Umbilical cord (tissue), 2 donors: ENCODE measurements around the gene CNMD. TPM values are rescaled to one million over a fixed set of nuclear protein-coding genes. Genes with fewer than 3 reads are reported as not detected.
"Not testable (repeated sequence)": the region's sequence is repeated elsewhere in the genome, so short reads cannot be mapped to it uniquely, and the experiment has no call there.

ENCODE experiments used
- DNase-seq: peaks from one replicate; pipeline ENCODE4 v3.0.0-alpha.2; 2015; ENCODE audit warnings: low spot score
- total RNA-seq: library from RNA; depleted of rRNA; stranded (reverse); fragments of >200 nt; gene quantifications from one replicate; pipeline ENCODE4 v1.2.3, GENCODE V29; 2014; ENCODE audit warnings: low replicate concordance; ENCODE audit not compliant: insufficient read depth

Gene CNMD
- total RNA-seq, 1 donor from 2014 or later: not detected

DNA sequence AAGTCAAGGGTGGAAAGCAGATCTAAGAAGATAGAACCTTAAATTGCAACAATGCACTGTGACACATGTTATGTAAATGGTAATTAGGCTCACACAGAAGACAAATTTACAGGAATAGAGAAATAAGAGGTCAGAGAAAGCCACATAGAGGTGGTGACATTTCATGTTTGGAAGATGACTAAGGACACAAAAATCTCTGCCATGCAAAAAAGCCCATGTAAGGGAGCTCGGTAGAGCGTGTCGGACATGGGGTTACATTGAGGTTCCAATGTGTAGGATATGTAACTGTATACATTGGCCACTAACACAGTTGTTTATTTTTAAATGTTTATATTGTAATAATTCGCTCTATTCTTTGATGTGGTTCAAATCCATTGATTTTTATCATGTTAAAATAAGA is 53.2 kb downstream of the CNMD start:
- DNase-seq: no peak

GRCh38 chr13:52685806-52686205 is 53.8 kb downstream of the CNMD start:
- not testable (repeated sequence) for DNase-seq

DNA sequence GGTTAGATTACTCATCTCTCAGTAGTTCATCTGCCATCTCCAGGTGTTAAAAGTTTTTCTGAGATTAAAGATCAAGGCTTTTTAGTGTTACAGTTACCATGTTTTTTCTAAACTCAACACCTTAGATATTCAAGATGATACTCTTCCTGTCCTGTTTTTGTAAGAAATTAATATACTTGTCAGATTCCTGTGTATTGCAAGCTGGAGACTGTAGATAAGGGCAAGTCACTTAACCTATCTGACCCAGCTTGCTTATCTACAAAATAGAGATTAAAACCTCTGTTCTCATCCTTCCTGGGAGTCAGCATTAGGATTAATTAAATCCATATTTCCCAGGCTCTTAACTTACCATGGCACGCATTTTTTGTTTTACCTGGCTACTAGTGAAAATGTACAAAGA is 61.8 kb downstream of the CNMD start:
- no peak for DNase-seq

DNA sequence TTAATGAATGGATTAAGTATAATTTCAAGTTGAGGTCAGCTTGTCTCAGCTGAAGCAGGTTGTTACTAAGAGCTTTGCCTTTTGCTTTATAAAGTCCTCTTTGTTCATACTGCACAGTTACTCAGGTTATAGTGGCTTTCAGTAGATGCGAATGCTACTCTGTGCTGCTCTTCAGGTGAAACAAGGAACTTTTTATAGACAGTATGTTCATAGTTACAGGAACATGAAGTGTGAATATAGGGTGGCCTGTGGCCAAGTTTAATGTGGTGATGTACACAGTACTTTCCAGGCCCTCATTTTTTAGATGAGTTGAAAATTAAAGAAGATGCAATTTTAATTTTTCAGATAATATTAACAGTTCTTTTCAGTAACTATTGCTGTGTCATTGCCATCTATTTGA is 66.2 kb downstream of the CNMD start:
- DNase-seq: no peak

DNA sequence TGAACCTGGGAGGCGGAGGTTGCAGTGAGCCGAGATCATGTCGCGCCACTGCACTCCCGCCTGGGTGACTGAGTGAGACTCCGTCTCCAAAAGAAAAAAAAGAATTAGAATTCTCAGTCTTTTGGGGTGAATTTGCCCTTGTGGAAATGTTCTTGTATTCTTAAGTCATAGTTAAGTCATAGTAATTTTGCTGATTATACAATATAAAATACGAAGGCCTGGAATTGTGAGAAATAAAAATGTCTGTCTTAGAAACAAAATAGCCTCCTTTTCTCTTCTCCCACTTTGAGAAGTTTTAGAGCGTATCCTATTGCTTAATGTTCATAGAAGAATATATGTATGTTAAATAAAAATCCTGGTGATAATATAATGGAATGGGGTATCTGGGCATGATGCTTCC is 68.9 kb downstream of the CNMD start:
- no peak for DNase-seq

GRCh38 chr13:52669677-52670076 is 69.9 kb downstream of the CNMD start:
- no peak for DNase-seq

GRCh38 chr13:52665325-52665724 is 74.3 kb downstream of the CNMD start:
- peak; percentile 5 for DNase-seq

DNA sequence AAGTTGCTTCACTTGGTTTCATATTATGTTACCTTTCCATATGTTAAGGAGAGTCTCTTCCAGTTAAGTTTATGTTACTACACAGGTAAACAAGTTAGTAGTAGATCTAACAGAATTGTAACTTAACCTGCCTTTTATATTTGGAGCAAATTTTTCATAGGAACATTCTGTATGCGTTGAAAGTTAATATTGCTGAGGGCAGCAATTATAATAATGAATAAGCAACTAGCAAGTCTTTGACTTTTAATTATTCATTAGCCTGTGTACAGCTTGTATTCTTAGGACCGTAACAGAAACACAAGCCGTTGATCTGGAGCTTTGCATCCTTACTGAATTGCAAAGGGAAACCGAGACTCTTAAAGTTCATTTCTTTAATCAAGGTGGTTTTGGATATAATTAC is 75.3 kb downstream of the CNMD start:
- DNase-seq: no peak

DNA sequence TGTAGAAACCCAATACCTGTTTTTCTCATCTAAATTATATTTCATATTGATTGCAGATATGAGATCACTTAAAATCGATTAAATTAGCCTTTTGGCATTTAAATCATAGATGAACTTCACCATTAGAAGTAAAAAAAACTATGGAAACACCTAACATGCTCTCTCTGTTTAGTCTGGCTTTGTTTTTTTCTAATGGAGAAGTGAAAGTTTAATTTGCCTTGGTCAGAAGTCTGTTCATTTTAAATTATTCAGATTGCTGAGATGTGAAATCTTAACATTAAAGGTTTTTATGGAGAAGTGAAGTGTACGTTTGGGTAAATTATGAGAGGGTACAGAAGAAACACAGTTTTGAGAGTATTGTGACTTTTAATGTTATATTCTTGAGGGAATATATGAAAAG is 80.3 kb downstream of the CNMD start:
- no peak for DNase-seq

Other genes starting within 250 kb of the CNMD start
- gene HNRNPA1L2, start 97.4 kb downstream of the CNMD start, total RNA-seq: 5.1 TPM
- gene SUGT1, start 87.0 kb downstream of the CNMD start, total RNA-seq: 25.3 TPM
- gene PCDH8, start 108.8 kb upstream of the CNMD start, total RNA-seq: 4.6 TPM